Natural killer cell (primary cell): ENCODE results near the gene PRRT1B. TPM values are rescaled to one million over a fixed set of nuclear protein-coding genes. Genes with fewer than 3 reads are reported as not detected.
A peak's percentile ranks its signal among the peaks of the same experiment; 100 is the strongest.
"Not testable (repeated sequence)": the region's sequence is repeated elsewhere in the genome, so short reads cannot be mapped to it uniquely, and the experiment has no call there.

Experiments
- ATAC-seq, 3 donors: fragments of 150-1000 bp in 2 of 3; fragments of 200-7000 bp in 1 of 3; cut with Tn5 transposase; 1 replicate in 1 of 3; 2 replicates in 2 of 3; pipeline ENCODE4 v1.10.0; 2021; ENCODE audit warnings: mild to moderate bottlenecking in 2 of 3, moderate library complexity in 2 of 3
- DNase-seq, 2 donors: peaks; one replicate each; pipeline versions ENCODE4 v3.0.0 to v3.0.0-alpha.2; 2013 to 2021; ENCODE audit warnings: mixed read lengths in 1 of 2
- H3K27ac ChIP-seq: one replicate; pipeline ENCODE4 v1.5.1; 2013; ENCODE audit warnings: mild to moderate bottlenecking, low read length
- H3K27me3 ChIP-seq: one replicate; pipeline ENCODE4 v1.6.1; 2013; ENCODE audit warnings: low read length; ENCODE audit not compliant: control insufficient read depth, insufficient read depth
- H3K36me3 ChIP-seq: one replicate; pipeline ENCODE4 v1.6.1; 2013; ENCODE audit warnings: low read length; ENCODE audit not compliant: control insufficient read depth, insufficient read depth
- H3K4me1 ChIP-seq: one replicate; pipeline ENCODE4 v1.6.1; 2013; ENCODE audit warnings: low read length; ENCODE audit not compliant: control insufficient read depth, insufficient read depth
- H3K4me3 ChIP-seq: one replicate; pipeline ENCODE4 v1.5.1; 2013; ENCODE audit warnings: low read length
- H3K9me3 ChIP-seq: one replicate; pipeline ENCODE4 v1.6.1; 2013; ENCODE audit warnings: low read length; ENCODE audit not compliant: control insufficient read depth, insufficient read depth
- H3K27ac Mint-ChIP-seq, 2 donors: one replicate each; pipeline ENCODE4 v1.8.0; 2022; ENCODE audit warnings: mild to moderate bottlenecking in 2 of 2, mixed read lengths in 2 of 2, moderate library complexity in 1 of 2
- H3K27me3 Mint-ChIP-seq, 2 donors: one replicate each; pipeline ENCODE4 v1.8.0; 2022; ENCODE audit warnings: low read depth in 2 of 2, mixed read lengths in 2 of 2
- H3K36me3 Mint-ChIP-seq: one replicate; pipeline ENCODE4 v1.8.0; 2022; ENCODE audit warnings: mixed read lengths
- H3K4me1 Mint-ChIP-seq, 2 donors: one replicate each; pipeline ENCODE4 v1.8.0; 2022; ENCODE audit warnings: mixed read lengths in 2 of 2
- H3K4me3 Mint-ChIP-seq: one replicate; pipeline ENCODE4 v1.8.0; 2022; ENCODE audit warnings: mild to moderate bottlenecking, moderate library complexity, mixed read lengths
- H3K9me3 Mint-ChIP-seq, 2 donors: one replicate each; pipeline ENCODE4 v1.8.0; 2022; ENCODE audit warnings: mixed read lengths in 2 of 2
- WGBS: methylation state at CpG from one replicate; pipeline ENCODE4 v1.1.7; 2013; ENCODE audit warnings: missing lambda C conversion rate; ENCODE audit not compliant: insufficient coverage; 5-methylcytosine and 5-hydroxymethylcytosine counted together
- intact Hi-C: fragments of 100-400 bp; cut with micrococcal nuclease; formaldehyde crosslinking; loops from one replicate; pipeline ENCODE4 v1.14.2; 2022
- total RNA-seq, 4 donors: library from RNA; stranded (reverse); fragments of 120-200 nt in 1 of 4; gene quantifications; one replicate each; pipeline versions ENCODE4 v1.2.3 to v1.2.4, GENCODE V29; 2013 to 2022
- TF ChIP-seq, protein P1 (sequence below): fragments of 200-600 bp; IDR thresholded peaks from one replicate; pipeline ENCODE4 v1.8.0; 2022; ENCODE audit warnings: antibody characterized with exemption

PRRT1B gene
- total RNA-seq, 3 donors from 2014 or later (not counting 1 experiment from before 2014, with no cell fraction given): not detected

- Histone ChIP-seq H3K9me3 (peaks cover 20% of the 10 kb centered on the region), H3K27me3 (peaks cover 21% of the 10 kb centered on the region), H3K4me3 (no peak overlapping the region), H3K27ac (no peak overlapping the region), H3K36me3 (no peaks in the 10 kb centered on the region), H3K4me1 (peaks cover 39% of the 10 kb centered on the region)
- TF ChIP-seq, protein P1, sequence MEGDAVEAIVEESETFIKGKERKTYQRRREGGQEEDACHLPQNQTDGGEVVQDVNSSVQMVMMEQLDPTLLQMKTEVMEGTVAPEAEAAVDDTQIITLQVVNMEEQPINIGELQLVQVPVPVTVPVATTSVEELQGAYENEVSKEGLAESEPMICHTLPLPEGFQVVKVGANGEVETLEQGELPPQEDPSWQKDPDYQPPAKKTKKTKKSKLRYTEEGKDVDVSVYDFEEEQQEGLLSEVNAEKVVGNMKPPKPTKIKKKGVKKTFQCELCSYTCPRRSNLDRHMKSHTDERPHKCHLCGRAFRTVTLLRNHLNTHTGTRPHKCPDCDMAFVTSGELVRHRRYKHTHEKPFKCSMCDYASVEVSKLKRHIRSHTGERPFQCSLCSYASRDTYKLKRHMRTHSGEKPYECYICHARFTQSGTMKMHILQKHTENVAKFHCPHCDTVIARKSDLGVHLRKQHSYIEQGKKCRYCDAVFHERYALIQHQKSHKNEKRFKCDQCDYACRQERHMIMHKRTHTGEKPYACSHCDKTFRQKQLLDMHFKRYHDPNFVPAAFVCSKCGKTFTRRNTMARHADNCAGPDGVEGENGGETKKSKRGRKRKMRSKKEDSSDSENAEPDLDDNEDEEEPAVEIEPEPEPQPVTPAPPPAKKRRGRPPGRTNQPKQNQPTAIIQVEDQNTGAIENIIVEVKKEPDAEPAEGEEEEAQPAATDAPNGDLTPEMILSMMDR: no peak
- Mint-ChIP-seq H3K36me3 (peaks cover 9% of the 10 kb centered on the region), H3K4me3 (no peak overlapping the region), H3K4me1 (peaks cover 0 to 13% of the 10 kb centered on the region in 2 donors), H3K27ac (no peak overlapping the region), H3K9me3 (peaks cover 2 to 6% of the 10 kb centered on the region in 2 donors), H3K27me3 (peaks cover 13 to 25% of the 10 kb centered on the region in 2 donors)
- DNase-seq: no peak
- no peak for ATAC-seq
- intact Hi-C loops: no loop called here
- WGBS: 95% methylated on average over 6 of the region's 6 CpGs
Observed at GRCh38 chr9:131543141-131543540, 2.2 kb upstream of the PRRT1B start.

DNA sequence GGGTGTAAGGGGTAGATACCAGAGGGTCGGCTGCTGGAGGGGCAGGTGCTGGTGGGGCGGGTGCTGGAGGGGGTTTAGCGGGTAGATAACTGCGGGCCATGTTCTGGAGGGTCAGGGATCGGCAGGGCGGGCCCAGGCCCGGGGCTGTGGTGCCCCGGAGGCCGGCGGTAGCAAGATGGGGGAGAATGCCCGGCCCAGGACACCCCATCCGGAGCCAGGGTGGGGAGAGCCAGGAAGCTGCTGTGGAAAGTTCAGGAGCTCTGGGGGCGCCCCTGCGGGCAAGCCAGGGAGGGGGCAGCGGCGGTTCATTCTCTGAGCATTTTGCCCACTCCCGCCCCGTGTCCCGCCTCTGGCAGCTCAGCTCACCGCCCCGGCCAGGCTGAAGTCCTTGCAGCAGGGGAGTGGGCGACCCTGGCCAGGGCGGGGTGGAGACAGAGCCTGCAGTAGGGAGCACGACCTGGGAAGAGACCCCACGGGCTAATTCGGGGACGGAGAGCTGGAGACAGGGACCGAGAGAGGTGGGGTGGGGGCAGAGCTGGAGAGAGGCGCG is 538 bp downstream of the PRRT1B start:
- H3K4me3 Mint-ChIP-seq: peak overlapping the region; percentile 53
- H3K27me3 Mint-ChIP-seq: peaks cover 39 to 50% of the 10 kb centered on the region in 2 donors
- Histone ChIP-seq H3K36me3 (no peaks in the 10 kb centered on the region), H3K27ac (no peak overlapping the region), H3K4me3 (no peak overlapping the region), H3K27me3 (peaks cover 21% of the 10 kb centered on the region), H3K4me1 (peaks cover 17% of the 10 kb centered on the region), H3K9me3 (peaks cover 20% of the 10 kb centered on the region)
- intact Hi-C loops: no loop called here
- H3K4me1 Mint-ChIP-seq: peaks cover 0 to 13% of the 10 kb centered on the region in 2 donors
- TF ChIP-seq, protein P1: no peak
- H3K9me3 Mint-ChIP-seq: peaks cover 2 to 6% of the 10 kb centered on the region in 2 donors
- DNase-seq: no peak
- 7% methylated on average over 30 of the region's 30 CpGs for WGBS
- H3K27ac Mint-ChIP-seq: no peak overlapping the region
- peak in 1 of 3 donors; percentile 10 for ATAC-seq
- H3K36me3 Mint-ChIP-seq: peaks cover 9% of the 10 kb centered on the region

GRCh38 chr9:131546336-131547084 is 1.2 kb downstream of the PRRT1B start:
- H3K36me3 ChIP-seq: no peaks in the 10 kb centered on the region
- intact Hi-C loops: no loop called here
- H3K4me3 ChIP-seq: no peak overlapping the region
- Mint-ChIP-seq H3K27me3 (peaks cover 39 to 53% of the 10 kb centered on the region in 2 donors), H3K27ac (no peak overlapping the region), H3K4me3 (peak overlapping the region; percentile 57), H3K4me1 (peaks cover 0 to 13% of the 10 kb centered on the region in 2 donors), H3K36me3 (peaks cover 9% of the 10 kb centered on the region), H3K9me3 (peaks cover 2 to 6% of the 10 kb centered on the region in 2 donors)
- peaks cover 20% of the 10 kb centered on the region for H3K9me3 ChIP-seq
- peak in 1 of 2 donors; percentile 32 for DNase-seq
- H3K27ac ChIP-seq: no peak overlapping the region
- TF ChIP-seq, protein P1: no peak
- H3K4me1 ChIP-seq: peaks cover 17% of the 10 kb centered on the region
- no peak for ATAC-seq
- WGBS: 8% methylated on average over 47 of the region's 49 CpGs
- H3K27me3 ChIP-seq: peaks cover 21% of the 10 kb centered on the region

GRCh38 chr9:131549186-131549585 is 3.9 kb downstream of the PRRT1B start:
- Histone ChIP-seq H3K27me3 (peaks cover 29% of the 10 kb centered on the region), H3K4me1 (peaks cover 17% of the 10 kb centered on the region)
- DNase-seq, H3K9me3 ChIP-seq, H3K9me3 Mint-ChIP-seq, H3K27ac ChIP-seq, H3K4me3 Mint-ChIP-seq, intact Hi-C loops, H3K36me3 ChIP-seq, H3K27ac Mint-ChIP-seq, H3K36me3 Mint-ChIP-seq, ATAC-seq, H3K4me3 ChIP-seq: not testable (repeated sequence)
- Mint-ChIP-seq H3K27me3 (peaks cover 44 to 63% of the 10 kb centered on the region in 2 donors), H3K4me1 (peaks cover 0 to 13% of the 10 kb centered on the region in 2 donors)
- 87% methylated on average over 10 of the region's 10 CpGs for WGBS

GRCh38 chr9:131550465-131550864 is 5.1 kb downstream of the PRRT1B start:
- peaks cover 20% of the 10 kb centered on the region for H3K4me1 ChIP-seq
- H3K9me3 ChIP-seq, H3K36me3 Mint-ChIP-seq, H3K36me3 ChIP-seq, H3K4me3 ChIP-seq, intact Hi-C loops, DNase-seq, ATAC-seq, H3K9me3 Mint-ChIP-seq, H3K27ac ChIP-seq, H3K4me3 Mint-ChIP-seq, H3K27ac Mint-ChIP-seq: not testable (repeated sequence)
- peaks cover 32% of the 10 kb centered on the region for H3K27me3 ChIP-seq
- WGBS: 88% methylated on average over 8 of the region's 8 CpGs
- peaks cover 44 to 59% of the 10 kb centered on the region in 2 donors for H3K27me3 Mint-ChIP-seq
- peaks cover 0 to 13% of the 10 kb centered on the region in 2 donors for H3K4me1 Mint-ChIP-seq
